DMS53 treated with DMSO at 0.1 percent for 48 hours (cell line): ENCODE data around the gene CDK12.

ENCODE experiments used
- DNase-seq: peaks from one replicate; lab custom pipeline; 2025; ENCODE audit not compliant: unreplicated experiment; lab: John Stamatoyannopoulos, UW

Gene CDK12

DNA sequence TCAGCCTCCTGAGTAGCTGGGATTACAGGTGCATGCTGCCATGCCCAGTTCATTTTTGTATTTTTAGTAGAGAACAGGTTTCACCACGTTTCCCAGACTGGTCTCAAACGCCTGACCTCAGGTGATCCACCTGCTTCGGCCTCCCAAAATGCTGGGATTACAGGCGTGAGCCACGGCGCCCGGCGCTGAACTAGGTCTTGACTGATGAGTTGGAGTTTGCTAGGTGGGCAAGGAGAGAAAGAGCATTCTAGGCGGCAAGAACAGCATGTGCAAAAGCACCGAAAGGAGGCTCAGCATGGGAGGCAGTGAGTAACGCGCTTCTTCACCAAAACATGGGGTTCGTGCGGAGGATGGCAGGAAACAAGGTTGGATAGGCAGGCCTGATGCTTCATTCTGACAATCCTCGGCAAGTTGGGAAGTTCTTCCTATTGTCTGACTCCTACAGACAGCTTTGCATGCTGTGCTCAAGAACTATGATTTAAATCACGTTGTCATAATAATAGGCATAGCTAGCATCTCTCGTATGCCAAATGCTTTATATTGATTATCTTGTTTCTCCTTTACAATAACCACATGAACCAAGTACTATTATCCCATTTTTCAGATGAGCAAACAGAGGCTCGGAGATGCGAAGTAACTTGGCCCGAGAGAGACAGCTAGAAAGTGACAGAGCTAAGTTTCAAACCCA is 119.9 kb downstream of the CDK12 start:
- DNase-seq = no peak

DNA sequence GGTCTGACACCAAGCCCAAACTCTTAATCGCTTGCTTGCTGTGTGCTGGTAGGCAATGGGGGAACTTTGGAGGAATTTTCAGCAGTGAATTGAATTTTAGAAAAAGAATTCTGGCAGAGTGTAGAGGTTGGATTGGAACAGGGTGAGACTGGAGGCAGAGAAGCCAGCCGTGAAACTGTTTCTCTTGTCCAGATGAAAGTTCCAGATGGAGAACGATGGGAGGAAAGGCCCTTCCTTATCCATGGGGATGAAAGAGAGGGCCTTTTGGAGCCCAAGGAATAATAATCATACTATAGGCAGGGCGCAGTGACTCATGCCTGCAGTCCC is 120.4 kb downstream of the CDK12 start:
- no peak for DNase-seq

DNA sequence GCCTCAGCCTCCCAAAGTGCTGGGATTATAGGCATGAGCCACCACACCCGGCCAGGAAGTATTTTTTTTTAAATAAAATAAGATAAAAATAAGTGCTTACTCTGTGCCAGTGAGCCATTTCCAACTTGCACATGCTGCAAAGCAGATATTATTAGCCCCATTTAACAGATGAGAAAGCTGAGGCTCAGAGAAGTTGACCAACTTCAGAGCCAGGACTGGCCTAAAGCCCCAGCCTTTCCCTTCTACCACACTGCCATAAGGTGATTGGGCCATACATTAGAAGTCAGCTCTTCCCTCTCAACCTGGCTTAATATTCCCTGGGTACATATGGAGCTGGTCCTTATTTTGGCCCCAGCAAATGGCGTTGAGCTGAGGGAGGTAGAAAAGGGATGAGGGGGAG is 121.4 kb downstream of the CDK12 start:
- no peak for DNase-seq
